COLO668 (cell line): ENCODE results near the gene UBAC2.
"Not testable (repeated sequence)": the region's sequence is repeated elsewhere in the genome, so short reads cannot be mapped to it uniquely, and the experiment has no call there.

ENCODE experiments used
- DNase-seq: peaks from one replicate; lab custom pipeline; 2025; ENCODE audit not compliant: unreplicated experiment; lab: John Stamatoyannopoulos, UW

Gene UBAC2

GRCh38 chr13:99410646-99411475, 210.2 kb downstream of the UBAC2 start:
- not testable (repeated sequence) for DNase-seq

- no peak for DNase-seq
These were observed 212.2 kb downstream of the UBAC2 start for GRCh38 chr13:99412856-99413255.

GRCh38 chr13:99414048-99414995, 213.7 kb downstream of the UBAC2 start:
- no peak for DNase-seq

GRCh38 chr13:99415014-99415650, 214.5 kb downstream of the UBAC2 start:
- DNase-seq, result no peak

GRCh38 chr13:99415851-99416331, 215.2 kb downstream of the UBAC2 start:
- no peak for DNase-seq

- no peak for DNase-seq
These were observed 215.9 kb downstream of the UBAC2 start for GRCh38 chr13:99416411-99417121.

GRCh38 chr13:99417201-99418102, 216.8 kb downstream of the UBAC2 start:
- no peak for DNase-seq

- no peak for DNase-seq
These were observed 217.6 kb downstream of the UBAC2 start for GRCh38 chr13:99418103-99418842.

- DNase-seq, result no peak
These were observed 218.1 kb downstream of the UBAC2 start for GRCh38 chr13:99418843-99419140.

GRCh38 chr13:99419591-99420243, 219.1 kb downstream of the UBAC2 start:
- no peak for DNase-seq

GRCh38 chr13:99421271-99421670, 220.6 kb downstream of the UBAC2 start:
- no peak for DNase-seq

- no peak for DNase-seq
These were observed 221.3 kb downstream of the UBAC2 start for GRCh38 chr13:99421758-99422585.

- no peak for DNase-seq
These were observed 222.0 kb downstream of the UBAC2 start for GRCh38 chr13:99422586-99423220.

GRCh38 chr13:99425485-99426341, 225.1 kb downstream of the UBAC2 start:
- DNase-seq, result no peak

- no peak for DNase-seq
These were observed 225.8 kb downstream of the UBAC2 start for GRCh38 chr13:99426426-99426825.

- no peak for DNase-seq
These were observed 229.0 kb downstream of the UBAC2 start for GRCh38 chr13:99429670-99430069.
